Activated CD8-positive, alpha-beta T cell treated with anti-CD3 and anti-CD28 coated beads, Interleukin-2, amount 10 ng/mL, durations not matched to agents 7 days and 5 days (primary cell): ENCODE results near the gene MIA2. TPM values are rescaled to one million over a fixed set of nuclear protein-coding genes. Genes with fewer than 3 reads are reported as not detected.
"Not testable (repeated sequence)": the region's sequence is repeated elsewhere in the genome, so short reads cannot be mapped to it uniquely, and the experiment has no call there.

Experiments
- ATAC-seq: fragments of 150-1000 bp; cut with Tn5 transposase; one replicate; pipeline ENCODE4 v1.10.0; 2021; ENCODE audit warnings: moderate library complexity
- CTCF ChIA-PET: fragments of 350-600 bp; sonication (Branson Sonifier 250); formaldehyde crosslinking; loops from one replicate; lab custom pipeline; 2021; ENCODE audit warnings: antibody characterized with exemption; lab: Charles Lee
- POLR2A ChIA-PET: fragments of 350-600 bp; sonication (Branson Sonifier 250); formaldehyde crosslinking; loops from one replicate; lab custom pipeline; 2021; ENCODE audit warnings: antibody characterized with exemption; lab: Charles Lee
- DNase-seq: peaks from one replicate; pipeline ENCODE4 v3.0.0-alpha.2; 2020
- H3K27ac Mint-ChIP-seq: one replicate; pipeline ENCODE4 v1.8.0; 2021; ENCODE audit warnings: mild to moderate bottlenecking, mixed read lengths
- H3K27me3 Mint-ChIP-seq: one replicate; pipeline ENCODE4 v1.8.0; 2021; ENCODE audit warnings: low read depth, mixed read lengths
- H3K36me3 Mint-ChIP-seq: one replicate; pipeline ENCODE4 v1.8.0; 2021; ENCODE audit warnings: low read depth, mixed read lengths
- H3K4me1 Mint-ChIP-seq: one replicate; pipeline ENCODE4 v1.8.0; 2021; ENCODE audit warnings: low read depth, mixed read lengths
- H3K4me3 Mint-ChIP-seq: one replicate; pipeline ENCODE4 v1.8.0; 2021; ENCODE audit warnings: mild to moderate bottlenecking, mixed read lengths
- H3K9me3 Mint-ChIP-seq: one replicate; pipeline ENCODE4 v1.8.0; 2022; ENCODE audit warnings: mixed read lengths; ENCODE audit not compliant: insufficient read depth
- total RNA-seq, 2 experiments: library from RNA; stranded (reverse); gene quantifications; one replicate each; pipeline ENCODE4 v1.2.3, GENCODE V29; 2021

Gene MIA2
- total RNA-seq, 2 experiments from 2014 or later: 18.6 to 21.2 TPM

- Mint-ChIP-seq H3K4me3 (peak overlapping the region; percentile 93), H3K36me3 (peaks cover 40% of the 10 kb centered on the region), H3K27me3 (no peaks in the 10 kb centered on the region), H3K9me3 (peaks cover 23% of the 10 kb centered on the region), H3K27ac (peak overlapping the region; percentile 97), H3K4me1 (peaks cover 62% of the 10 kb centered on the region)
- ChIA-PET POLR2A (interaction anchor here (0.7 to 4.1 kb wide), 7 partner anchors 36 to 165 kb away, joined by 3 to 44 read pairs (median 6); partner anchors contain the start of genes FBXO33, GEMIN2, PNN and SEC23A), CTCF (interaction anchor here (1.0 to 1.4 kb wide), 4 partner anchors 100 to 167 kb away, joined by 3 to 6 read pairs (median 3); partner anchors contain the start of gene GEMIN2)
- DNase-seq (no peak), ATAC-seq (peak; percentile 31)
Observed at GRCh38 chr14:39268393-39268792, 34.7 kb downstream of the MIA2 start.

DNA sequence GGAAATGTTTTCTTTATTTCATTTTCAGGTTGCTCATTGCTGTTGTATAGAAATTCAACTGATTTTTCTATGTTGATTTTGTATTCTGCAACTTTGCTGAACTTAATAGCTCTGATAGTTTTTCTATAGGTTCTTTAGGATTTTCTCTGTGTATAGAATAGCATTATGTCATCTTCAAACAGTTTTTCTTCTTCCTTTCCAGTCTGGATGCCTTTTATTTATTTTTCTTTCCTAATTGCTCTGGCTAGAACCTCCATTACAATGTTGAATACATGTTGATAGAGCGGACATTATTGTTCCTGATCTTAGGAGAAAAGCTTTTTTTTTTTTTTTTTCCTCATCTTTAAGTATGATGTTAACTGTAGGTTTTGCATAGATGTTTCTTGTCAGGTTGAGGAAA, 39.2 kb downstream of the MIA2 start:
- Mint-ChIP-seq H3K4me1 (peaks cover 59% of the 10 kb centered on the region), H3K9me3 (peaks cover 25% of the 10 kb centered on the region), H3K4me3 (no peak overlapping the region), H3K27me3 (no peaks in the 10 kb centered on the region), H3K36me3 (peaks cover 46% of the 10 kb centered on the region), H3K27ac (no peak overlapping the region)
- ATAC-seq: no peak
- no peak for DNase-seq
- ChIA-PET CTCF (no interaction called here), POLR2A (interaction anchor here (0.6 kb wide), 1 partner anchor 31 kb away, joined by 3 read pairs; no protein-coding TSS in a partner anchor)

GRCh38 chr14:39275395-39275794, 41.7 kb downstream of the MIA2 start:
- ATAC-seq (no peak), DNase-seq (no peak)
- H3K27me3 Mint-ChIP-seq: no peaks in the 10 kb centered on the region
- POLR2A ChIA-PET: no interaction called here
- peaks cover 25% of the 10 kb centered on the region for H3K9me3 Mint-ChIP-seq
- CTCF ChIA-PET: no interaction called here
- H3K4me1 Mint-ChIP-seq: peaks cover 39% of the 10 kb centered on the region
- H3K36me3 Mint-ChIP-seq: peaks cover 59% of the 10 kb centered on the region
- H3K4me3 Mint-ChIP-seq: no peak overlapping the region
- no peak overlapping the region for H3K27ac Mint-ChIP-seq

GRCh38 chr14:39276005-39276404, 42.3 kb downstream of the MIA2 start:
- Mint-ChIP-seq H3K4me1 (peaks cover 32% of the 10 kb centered on the region), H3K27me3 (no peaks in the 10 kb centered on the region), H3K4me3 (no peak overlapping the region), H3K36me3 (peaks cover 57% of the 10 kb centered on the region), H3K9me3 (peaks cover 22% of the 10 kb centered on the region), H3K27ac (no peak overlapping the region)
- ATAC-seq: no peak
- no peak for DNase-seq
- CTCF ChIA-PET: no interaction called here
- POLR2A ChIA-PET: no interaction called here

- DNase-seq (no peak), ATAC-seq (no peak)
- Mint-ChIP-seq H3K9me3 (peaks cover 15% of the 10 kb centered on the region), H3K27ac (no peak overlapping the region), H3K4me3 (no peak overlapping the region), H3K36me3 (peaks cover 55% of the 10 kb centered on the region), H3K27me3 (no peaks in the 10 kb centered on the region), H3K4me1 (peaks cover 27% of the 10 kb centered on the region)
- CTCF ChIA-PET: no interaction called here
- POLR2A ChIA-PET: no interaction called here
Observed at GRCh38 chr14:39276579-39277114, 42.9 kb downstream of the MIA2 start.

DNA sequence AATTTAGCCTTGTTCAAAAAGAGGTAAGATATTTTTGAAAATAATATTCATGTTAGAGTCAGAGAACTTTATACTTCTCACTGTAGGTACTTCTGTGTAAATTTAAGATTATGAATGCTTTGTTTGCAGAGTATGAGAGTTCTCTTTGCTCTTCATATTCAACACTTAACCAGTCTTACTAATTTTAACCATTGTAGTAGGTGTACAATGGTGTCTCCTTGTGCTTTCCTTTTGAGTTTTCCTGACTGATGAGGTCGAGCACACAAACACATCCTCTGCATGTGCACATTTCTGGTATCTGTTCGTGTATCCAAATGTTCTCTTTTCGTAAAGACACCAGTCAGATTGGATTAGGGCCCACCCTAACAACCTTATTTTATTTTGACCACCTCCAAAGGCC, 45.8 kb downstream of the MIA2 start:
- no peak overlapping the region for H3K27ac Mint-ChIP-seq
- ChIA-PET POLR2A (no interaction called here), CTCF (interaction anchor here (0.8 kb wide), 1 partner anchor 11 kb away, joined by 3 read pairs; no protein-coding TSS in a partner anchor)
- no peak for DNase-seq
- peaks cover 60% of the 10 kb centered on the region for H3K36me3 Mint-ChIP-seq
- H3K4me3 Mint-ChIP-seq: no peak overlapping the region
- peaks cover 4% of the 10 kb centered on the region for H3K9me3 Mint-ChIP-seq
- ATAC-seq: no peak
- no peaks in the 10 kb centered on the region for H3K27me3 Mint-ChIP-seq
- H3K4me1 Mint-ChIP-seq: peaks cover 13% of the 10 kb centered on the region

- Mint-ChIP-seq H3K4me1 (peaks cover 10% of the 10 kb centered on the region), H3K36me3 (peaks cover 63% of the 10 kb centered on the region)
- H3K27ac Mint-ChIP-seq, ATAC-seq, DNase-seq, H3K4me3 Mint-ChIP-seq, H3K27me3 Mint-ChIP-seq, CTCF ChIA-PET, H3K9me3 Mint-ChIP-seq, POLR2A ChIA-PET: not testable (repeated sequence)
Observed at GRCh38 chr14:39280678-39281077, 47.0 kb downstream of the MIA2 start.

DNA sequence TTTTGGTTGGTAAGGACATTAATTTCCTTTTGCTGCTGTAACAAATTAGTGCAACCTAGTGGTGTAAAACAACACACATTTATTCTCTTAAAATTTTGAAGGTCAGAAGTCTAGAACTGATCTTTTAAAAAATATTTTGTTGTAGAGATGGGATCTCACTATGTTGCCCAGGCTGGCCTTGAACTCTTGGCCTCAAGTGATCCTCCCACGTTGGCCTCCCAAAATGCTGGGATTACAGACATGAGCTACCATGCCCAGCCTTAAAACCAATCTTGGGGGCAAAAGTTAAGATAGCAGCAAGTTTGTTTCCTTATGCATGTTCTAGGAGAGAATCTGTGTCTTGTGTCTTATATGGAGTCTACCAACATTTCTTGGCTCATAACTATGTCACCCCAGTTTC, 55.8 kb downstream of the MIA2 start:
- Mint-ChIP-seq H3K4me3 (no peak overlapping the region), H3K36me3 (peaks cover 41% of the 10 kb centered on the region), H3K9me3 (peaks cover 5% of the 10 kb centered on the region), H3K4me1 (no peaks in the 10 kb centered on the region), H3K27me3 (no peaks in the 10 kb centered on the region), H3K27ac (no peak overlapping the region)
- DNase-seq: no peak
- ATAC-seq: no peak
- CTCF ChIA-PET: no interaction called here
- POLR2A ChIA-PET: no interaction called here

- no peak for ATAC-seq
- POLR2A ChIA-PET: no interaction called here
- no peak for DNase-seq
- no peaks in the 10 kb centered on the region for H3K9me3 Mint-ChIP-seq
- H3K27ac Mint-ChIP-seq: no peak overlapping the region
- H3K4me1 Mint-ChIP-seq: no peaks in the 10 kb centered on the region
- CTCF ChIA-PET: interaction anchor here (1.5 kb wide), 1 partner anchor 135 kb away, joined by 4 read pairs; no protein-coding TSS in a partner anchor
- H3K36me3 Mint-ChIP-seq: peaks cover 41% of the 10 kb centered on the region
- H3K27me3 Mint-ChIP-seq: no peaks in the 10 kb centered on the region
- H3K4me3 Mint-ChIP-seq: no peak overlapping the region
Observed at GRCh38 chr14:39291701-39292100, 58.0 kb downstream of the MIA2 start.

GRCh38 chr14:39293629-39294028, 59.9 kb downstream of the MIA2 start:
- DNase-seq (no peak), ATAC-seq (no peak)
- ChIA-PET POLR2A (no interaction called here), CTCF (interaction anchor here (1.1 kb wide), 1 partner anchor 55 kb away, joined by 3 read pairs; no protein-coding TSS in a partner anchor)
- Mint-ChIP-seq H3K27ac (no peak overlapping the region), H3K4me3 (no peak overlapping the region), H3K4me1 (no peaks in the 10 kb centered on the region), H3K36me3 (peaks cover 47% of the 10 kb centered on the region), H3K9me3 (no peaks in the 10 kb centered on the region), H3K27me3 (no peaks in the 10 kb centered on the region)

- H3K27me3 Mint-ChIP-seq, H3K4me3 Mint-ChIP-seq, CTCF ChIA-PET, H3K27ac Mint-ChIP-seq, ATAC-seq, H3K4me1 Mint-ChIP-seq, H3K9me3 Mint-ChIP-seq, POLR2A ChIA-PET, DNase-seq: not testable (repeated sequence)
- peaks cover 51% of the 10 kb centered on the region for H3K36me3 Mint-ChIP-seq
Observed at GRCh38 chr14:39300389-39300788, 66.7 kb downstream of the MIA2 start.

GRCh38 chr14:39302124-39302810, 68.6 kb downstream of the MIA2 start:
- CTCF ChIA-PET: no interaction called here
- Mint-ChIP-seq H3K36me3 (peaks cover 48% of the 10 kb centered on the region), H3K27me3 (no peaks in the 10 kb centered on the region), H3K9me3 (no peaks in the 10 kb centered on the region), H3K4me1 (no peaks in the 10 kb centered on the region), H3K27ac (no peak overlapping the region), H3K4me3 (no peak overlapping the region)
- POLR2A ChIA-PET: interaction anchor here (1.2 kb wide), 1 partner anchor 129 kb away, joined by 3 read pairs; no protein-coding TSS in a partner anchor
- ATAC-seq (no peak), DNase-seq (no peak)
